GM19023 (cell line): ENCODE data around the gene NAB1.
A peak's percentile ranks its signal among the peaks of the same experiment; 100 is the strongest.
"Not testable (repeated sequence)": the region's sequence is repeated elsewhere in the genome, so short reads cannot be mapped to it uniquely, and the experiment has no call there.

ENCODE experiments used
- ATAC-seq: cut with Tn5 transposase; IDR thresholded peaks from one replicate; pipeline ENCODE4 v1.9.1; 2021; ENCODE audit warnings: mild to moderate bottlenecking, moderate library complexity; ENCODE audit not compliant: unreplicated experiment

The NAB1 gene

GRCh38 chr2:190708650-190709049 lies 59.8 kb downstream of the NAB1 start:
- ATAC-seq = not testable (repeated sequence)

- no peak for ATAC-seq
These were observed 62.2 kb downstream of the NAB1 start for GRCh38 chr2:190711069-190711468.

GRCh38 chr2:190713471-190713870 lies 64.6 kb downstream of the NAB1 start:
- ATAC-seq = no peak

GRCh38 chr2:190714958-190715357 lies 66.1 kb downstream of the NAB1 start:
- no peak for ATAC-seq

- ATAC-seq = no peak
These were observed 67.4 kb downstream of the NAB1 start for GRCh38 chr2:190716176-190716807.

- no peak for ATAC-seq
These were observed 68.4 kb downstream of the NAB1 start for GRCh38 chr2:190717306-190717705.

- no peak for ATAC-seq
These were observed 69.1 kb downstream of the NAB1 start for GRCh38 chr2:190717764-190718651.

- ATAC-seq = peak; percentile 69
These were observed 70.0 kb downstream of the NAB1 start for GRCh38 chr2:190718652-190719526.

GRCh38 chr2:190720276-190720675 lies 71.4 kb downstream of the NAB1 start:
- no peak for ATAC-seq

- no peak for ATAC-seq
These were observed 71.8 kb downstream of the NAB1 start for GRCh38 chr2:190720691-190721090.

- peak; percentile 58 for ATAC-seq
These were observed 73.3 kb downstream of the NAB1 start for GRCh38 chr2:190722061-190722759.

GRCh38 chr2:190722835-190723234 lies 74.0 kb downstream of the NAB1 start:
- ATAC-seq = no peak

GRCh38 chr2:190723397-190724090 lies 74.7 kb downstream of the NAB1 start:
- ATAC-seq = no peak

- ATAC-seq = no peak
These were observed 77.4 kb downstream of the NAB1 start for GRCh38 chr2:190726255-190726654.

- ATAC-seq = no peak
These were observed 87.5 kb downstream of the NAB1 start for GRCh38 chr2:190736355-190736754.

GRCh38 chr2:190740449-190740848 lies 91.6 kb downstream of the NAB1 start:
- ATAC-seq = no peak
